Activated CD4-positive, alpha-beta T cell treated with anti-CD3 and anti-CD28 coated beads for 48 hours (primary cell): ENCODE data around the gene RNF10.
A peak's percentile ranks its signal among the peaks of the same experiment; 100 is the strongest.
"Not testable (repeated sequence)": the region's sequence is repeated elsewhere in the genome, so short reads cannot be mapped to it uniquely, and the experiment has no call there.

ENCODE experiments used
- DNase-seq: peaks from one replicate; pipeline ENCODE4 v3.0.0-alpha.2; 2020

The RNF10 gene

GRCh38 chr12:120534203-120534702, at the start of gene RNF10:
Gene RNF10, plus strand, starts transcription at chr12:120534356. Its CDS starts 456 bp downstream, at chr12:120534812.
- DNase-seq: peak; percentile 76

- no peak for DNase-seq
Observed at GRCh38 chr12:120485961-120486881, 47.9 kb upstream of the RNF10 start.

DNA sequence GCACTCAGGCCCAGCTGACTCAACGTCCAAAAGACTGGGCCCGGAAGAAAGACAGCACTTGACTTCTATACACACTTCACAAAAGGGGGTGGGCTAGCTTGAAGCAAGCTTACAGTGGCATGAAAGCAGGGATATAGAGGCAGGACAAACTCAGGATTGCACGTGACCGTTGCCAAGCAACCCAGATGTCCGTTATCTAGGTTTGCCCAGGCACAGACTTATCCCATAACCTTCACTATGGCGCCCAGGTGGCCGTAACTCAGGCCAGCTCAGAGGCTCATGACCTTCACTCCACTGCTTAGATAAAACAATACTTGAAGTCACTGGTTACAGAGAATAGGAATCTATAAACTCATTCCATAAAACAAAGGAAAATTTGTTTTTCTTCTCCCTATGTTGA, 46.6 kb upstream of the RNF10 start:
- DNase-seq: not testable (repeated sequence)

- no peak for DNase-seq
Observed at GRCh38 chr12:120488057-120488640, 46.0 kb upstream of the RNF10 start.

DNA sequence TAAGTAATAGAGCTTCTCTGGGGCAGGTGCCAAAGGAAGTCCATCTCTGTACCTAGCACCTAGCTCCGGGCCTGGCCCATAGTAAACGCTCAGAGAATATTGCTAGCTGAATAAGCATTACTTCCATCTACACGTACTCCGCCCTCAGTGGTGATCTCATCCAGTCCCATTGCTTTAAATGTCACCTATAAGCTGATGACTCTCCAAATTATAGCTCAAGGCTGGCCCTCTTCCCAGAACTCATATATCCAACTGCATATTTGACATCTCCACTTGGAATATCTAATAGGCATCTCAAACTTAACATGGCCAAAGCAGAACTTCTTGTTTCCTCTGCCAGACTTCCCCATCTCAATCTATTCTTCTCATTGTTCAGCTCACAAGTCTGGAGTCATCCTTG, 45.1 kb upstream of the RNF10 start:
- no peak for DNase-seq

- DNase-seq: no peak
Observed at GRCh38 chr12:120490325-120490724, 43.8 kb upstream of the RNF10 start.

- DNase-seq: no peak
Observed at GRCh38 chr12:120490833-120491512, 43.2 kb upstream of the RNF10 start.

DNA sequence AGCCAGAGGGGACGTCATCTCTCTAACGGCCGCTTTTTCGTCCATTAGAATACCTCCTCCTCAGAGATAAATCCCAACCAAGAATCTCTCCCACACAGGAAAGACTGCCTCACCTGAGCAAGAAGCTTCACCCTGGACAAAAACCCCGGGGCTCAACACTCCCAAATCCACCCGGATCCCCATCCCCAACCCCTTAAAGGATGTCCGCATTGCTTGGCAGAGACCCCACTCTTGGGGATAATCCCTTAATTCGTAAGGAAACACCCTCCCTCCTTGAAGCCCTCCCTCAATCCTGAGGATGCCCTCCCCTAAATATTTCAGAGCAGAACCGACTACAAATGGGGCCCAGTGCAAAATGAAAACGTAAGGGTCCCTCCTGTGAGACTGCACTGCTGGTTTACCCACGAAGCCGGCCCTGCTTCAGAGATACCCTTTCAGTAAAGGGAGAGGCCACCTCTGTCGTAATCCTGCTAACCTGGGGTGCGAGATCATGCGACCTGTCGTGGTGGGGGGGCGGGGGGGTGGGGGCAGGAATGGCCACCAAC, 38.9 kb upstream of the RNF10 start:
- DNase-seq: no peak

DNA sequence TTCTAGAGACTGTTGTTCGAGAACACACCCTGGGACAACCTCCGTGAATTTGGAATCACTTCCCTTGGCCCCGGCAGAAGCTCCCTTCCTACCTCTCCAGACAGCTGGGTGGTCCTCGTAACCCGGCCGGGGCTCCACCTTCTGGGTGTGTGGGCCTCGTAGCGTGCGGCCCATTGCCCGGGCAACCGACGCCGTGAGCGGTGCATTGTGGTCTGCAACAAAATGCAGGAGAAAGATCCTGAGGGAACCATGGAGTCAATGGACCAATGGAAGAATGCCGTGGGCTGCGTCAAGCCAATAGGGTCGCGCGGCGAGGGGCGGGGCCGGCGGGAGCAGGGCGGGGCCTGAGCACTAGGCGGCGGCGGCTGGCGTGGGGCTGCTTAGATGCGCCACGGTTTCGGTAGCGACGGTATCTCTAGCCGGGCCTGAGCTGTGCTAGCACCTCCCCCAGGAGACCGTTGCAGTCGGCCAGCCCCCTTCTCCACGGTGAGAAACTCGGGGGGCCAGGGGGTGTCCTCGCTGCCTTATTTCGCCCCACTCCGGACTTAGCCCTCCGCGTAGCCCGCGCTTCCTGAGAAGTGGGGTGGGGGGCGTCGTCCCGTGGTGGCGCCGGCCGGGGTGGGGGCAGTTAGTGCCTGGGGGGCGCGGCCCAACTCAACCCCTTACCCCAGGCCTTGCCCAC, 38.3 kb upstream of the RNF10 start, which contains the start of gene DYNLL1:
TSS of gene DYNLL1 (plus strand) at position 383 of the 682 bp plus-strand sequence. CDS start 309 bp downstream, outside the sequence.
- peak; percentile 99 for DNase-seq

- peak; percentile 43 for DNase-seq
Observed at GRCh38 chr12:120496413-120497340, 37.5 kb upstream of the RNF10 start.

- no peak for DNase-seq
Observed at GRCh38 chr12:120497524-120498150, 36.5 kb upstream of the RNF10 start.

- no peak for DNase-seq
Observed at GRCh38 chr12:120498870-120499515, 35.2 kb upstream of the RNF10 start.

DNA sequence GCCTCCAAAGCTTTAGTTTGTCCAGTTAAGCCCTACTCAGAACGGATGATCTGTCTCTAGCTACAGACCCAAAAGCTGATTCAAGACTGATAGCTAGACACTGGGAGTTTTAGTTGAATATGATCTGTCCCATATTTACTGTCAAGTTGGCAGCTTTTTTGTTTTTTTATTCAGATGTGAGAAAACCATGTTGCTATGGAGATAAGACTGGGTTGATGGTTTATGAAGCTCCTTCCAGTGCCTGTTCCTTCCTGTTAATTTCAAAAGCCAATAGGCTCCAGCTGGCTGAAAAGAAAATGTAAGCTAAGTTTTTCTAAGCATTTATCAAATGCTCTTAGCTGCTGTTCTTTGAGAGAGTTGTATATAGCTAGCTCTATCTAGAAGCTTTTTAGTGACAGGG, 33.6 kb upstream of the RNF10 start:
- DNase-seq: no peak

DNA sequence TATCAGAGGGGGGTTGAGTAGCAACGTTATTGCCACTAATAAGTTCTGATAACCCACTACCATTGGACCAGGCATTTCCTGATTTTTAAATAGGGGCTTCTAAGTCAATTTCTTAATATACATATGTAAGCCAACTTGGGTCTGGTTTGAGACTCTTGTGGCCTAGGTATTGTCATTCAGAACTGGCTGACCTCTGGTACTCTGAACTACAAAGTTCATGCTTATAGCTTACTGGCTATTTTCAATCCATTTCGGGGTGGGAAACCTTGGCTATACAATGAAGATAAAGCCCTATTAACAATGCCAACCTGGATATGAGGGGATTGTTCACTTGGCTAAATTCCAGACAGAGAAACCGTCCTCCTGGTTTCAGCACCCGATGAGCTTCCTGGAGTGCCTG, 29.6 kb upstream of the RNF10 start:
- no peak for DNase-seq

GRCh38 chr12:120508537-120508936, 25.6 kb upstream of the RNF10 start:
- no peak for DNase-seq

- DNase-seq: no peak
Observed at GRCh38 chr12:120514002-120514401, 20.2 kb upstream of the RNF10 start.

DNA sequence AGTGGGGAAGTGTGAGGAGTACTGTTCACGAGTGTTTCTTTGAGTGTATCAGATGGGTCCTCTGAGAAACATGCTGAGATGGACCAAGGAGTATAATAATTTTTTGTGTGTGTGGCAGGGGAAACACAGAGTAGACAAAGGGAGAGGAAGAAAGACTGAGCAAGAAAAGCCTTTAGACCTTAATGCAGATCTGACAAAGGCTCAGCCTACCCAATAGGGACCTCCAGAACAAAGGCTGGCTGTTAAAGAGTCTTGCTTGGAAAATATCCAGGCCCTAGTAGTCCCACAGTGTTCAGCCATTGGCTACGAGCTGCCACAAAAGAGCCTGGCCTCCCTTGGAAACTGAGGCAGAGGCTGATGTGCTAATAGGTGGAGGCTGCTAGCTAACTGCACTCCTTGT, 18.7 kb upstream of the RNF10 start:
- no peak for DNase-seq

DNA sequence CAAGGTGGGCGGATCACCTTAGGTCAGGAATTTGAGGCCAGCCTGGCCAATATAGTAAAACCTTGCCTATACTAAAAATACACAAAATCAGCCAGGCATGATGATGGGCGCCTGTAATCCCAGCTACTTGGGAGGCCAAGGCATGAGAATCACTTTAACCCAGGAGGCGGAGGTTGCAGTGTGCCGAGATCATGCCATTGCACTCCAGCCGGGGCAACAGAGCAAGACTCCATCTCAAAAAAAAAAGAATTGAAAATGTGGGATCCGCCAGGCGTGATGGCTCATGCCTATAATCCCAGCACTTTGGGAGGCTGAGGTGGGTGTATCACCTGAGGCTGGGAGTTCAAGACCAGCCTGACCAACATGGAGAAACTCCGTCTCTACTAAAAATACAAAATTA, 14.8 kb upstream of the RNF10 start:
- not testable (repeated sequence) for DNase-seq

DNA sequence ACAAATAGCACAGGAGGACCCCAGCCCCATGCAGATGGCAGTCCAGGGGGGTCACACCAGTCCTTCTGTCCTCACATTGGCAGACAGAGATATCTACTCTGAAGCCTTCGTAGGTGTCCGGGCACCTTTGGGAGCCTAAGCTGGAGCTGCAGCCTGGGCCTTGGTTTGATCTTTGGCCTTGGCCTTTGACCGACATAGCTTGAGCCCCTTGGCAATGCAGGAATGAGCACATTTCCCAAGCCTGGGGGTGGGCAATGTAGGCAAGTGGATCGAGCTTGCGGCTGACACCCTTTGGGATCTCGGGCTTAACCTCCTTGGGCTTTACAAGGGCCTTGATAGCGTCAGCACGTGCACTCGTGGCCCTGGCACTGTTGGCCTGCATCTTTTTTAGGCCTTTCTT, 11.6 kb upstream of the RNF10 start:
- no peak for DNase-seq

DNA sequence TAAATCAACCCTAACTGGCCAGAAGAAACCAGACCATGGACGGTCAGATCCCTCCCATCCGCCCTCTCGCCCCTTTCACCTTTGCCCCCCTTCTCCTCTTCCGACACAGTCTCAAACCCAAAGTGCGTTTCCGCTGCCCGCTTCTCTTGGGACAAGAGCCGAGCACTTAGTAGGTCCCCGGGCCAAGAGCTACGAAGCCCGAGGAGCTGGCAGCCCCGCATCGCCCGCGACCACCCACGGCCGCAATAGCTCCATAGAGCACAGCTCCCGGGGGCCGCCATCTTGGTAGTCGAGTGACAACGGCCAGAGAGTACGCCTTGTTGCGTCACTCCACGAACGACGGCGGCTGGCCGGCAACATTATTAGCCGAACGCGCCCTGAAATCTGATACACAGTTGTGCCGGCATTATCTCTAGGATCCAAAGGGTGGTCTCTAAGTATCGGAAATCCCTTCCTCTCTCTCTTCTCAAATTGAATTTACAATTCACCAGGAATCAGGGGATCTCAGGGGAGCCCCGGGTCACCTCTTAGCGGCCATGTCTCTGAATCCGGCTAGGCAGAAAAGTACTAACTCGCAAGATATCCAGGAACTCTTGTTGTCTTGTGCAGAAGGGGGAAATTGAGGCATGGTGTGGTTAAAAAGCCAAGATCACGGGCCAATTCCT, 5.2 kb upstream of the RNF10 start, which contains the start of gene COQ5:
TSS of gene COQ5 (minus strand) at position 298 of the 665 bp plus-strand sequence. CDS start at position 281, 17 bp downstream.
- peak; percentile 90 for DNase-seq
